KMS-11 (cell line): ENCODE measurements around the gene DCANP1.

Source experiments
- H2AFZ ChIP-seq: fragments of 200-600 bp; sonication (generic); 2 replicates; pipeline ENCODE4 v1.6.1; 2016; ENCODE audit warnings: antibody characterized with exemption, mixed run types, low read depth
- H3K27ac ChIP-seq: fragments of 200-600 bp; sonication (generic); 2 replicates; pipeline ENCODE4 v1.6.1; 2016; ENCODE audit warnings: mild to moderate bottlenecking, mixed run types
- H3K27me3 ChIP-seq: fragments of 200-600 bp; sonication (generic); 2 replicates; pipeline ENCODE4 v1.6.1; 2017; ENCODE audit warnings: mild to moderate bottlenecking, low read depth, mixed run types, moderate library complexity; ENCODE audit not compliant: insufficient read depth
- H3K36me3 ChIP-seq: fragments of 200-600 bp; sonication (generic); 2 replicates; pipeline ENCODE4 v1.6.1; 2017; ENCODE audit warnings: mild to moderate bottlenecking, mixed run types; ENCODE audit not compliant: insufficient read depth
- H3K4me1 ChIP-seq: fragments of 200-600 bp; sonication (generic); 2 replicates; pipeline ENCODE4 v1.6.1; 2016; ENCODE audit warnings: mild to moderate bottlenecking, low read depth, mixed run types; ENCODE audit not compliant: poor library complexity, severe bottlenecking
- H3K4me2 ChIP-seq: fragments of 200-600 bp; sonication (generic); 2 replicates; pipeline ENCODE4 v1.7.0; 2016; ENCODE audit warnings: mild to moderate bottlenecking, mixed run types
- H3K4me3 ChIP-seq: fragments of 200-600 bp; sonication (generic); IDR thresholded peaks from 2 replicates; pipeline ENCODE4 v1.6.1; 2017; ENCODE audit warnings: low read depth, low read length, mixed read lengths; ENCODE audit not compliant: insufficient read depth
- H3K79me2 ChIP-seq: fragments of 200-600 bp; sonication (generic); 2 replicates; pipeline ENCODE4 v1.6.1; 2016; ENCODE audit warnings: low read depth, mixed run types; ENCODE audit not compliant: insufficient read depth
- H3K9ac ChIP-seq: fragments of 200-600 bp; sonication (generic); 2 replicates; pipeline ENCODE4 v1.6.1; 2016; ENCODE audit warnings: mild to moderate bottlenecking, mixed run types
- H4K20me1 ChIP-seq: fragments of 200-600 bp; sonication (generic); 2 replicates; pipeline ENCODE4 v1.6.1; 2016; ENCODE audit warnings: mild to moderate bottlenecking, mixed run types; ENCODE audit not compliant: insufficient read depth
- TF ChIP-seq, protein P1 (sequence below): fragments of 200-600 bp; sonication (generic); conservative IDR thresholded peaks from 2 replicates; pipeline ENCODE4 v1.6.1; 2017; ENCODE audit warnings: low read depth, mild to moderate bottlenecking, antibody characterized with exemption, low read length, moderate library complexity, mixed read lengths

The DCANP1 gene

GRCh38 chr5:135484674-135485086 is 37.5 kb upstream of the DCANP1 start:
- Histone ChIP-seq H3K4me3 (no peak overlapping the region), H2AFZ (no peak overlapping the region), H3K27me3 (no peaks in the 10 kb centered on the region), H3K4me2 (no peak overlapping the region), H3K36me3 (no peaks in the 10 kb centered on the region), H3K79me2 (no peaks in the 10 kb centered on the region), H3K4me1 (no peaks in the 10 kb centered on the region), H3K27ac (no peak overlapping the region), H4K20me1 (no peaks in the 10 kb centered on the region), H3K9ac (no peak overlapping the region)
- TF ChIP-seq, protein P1, sequence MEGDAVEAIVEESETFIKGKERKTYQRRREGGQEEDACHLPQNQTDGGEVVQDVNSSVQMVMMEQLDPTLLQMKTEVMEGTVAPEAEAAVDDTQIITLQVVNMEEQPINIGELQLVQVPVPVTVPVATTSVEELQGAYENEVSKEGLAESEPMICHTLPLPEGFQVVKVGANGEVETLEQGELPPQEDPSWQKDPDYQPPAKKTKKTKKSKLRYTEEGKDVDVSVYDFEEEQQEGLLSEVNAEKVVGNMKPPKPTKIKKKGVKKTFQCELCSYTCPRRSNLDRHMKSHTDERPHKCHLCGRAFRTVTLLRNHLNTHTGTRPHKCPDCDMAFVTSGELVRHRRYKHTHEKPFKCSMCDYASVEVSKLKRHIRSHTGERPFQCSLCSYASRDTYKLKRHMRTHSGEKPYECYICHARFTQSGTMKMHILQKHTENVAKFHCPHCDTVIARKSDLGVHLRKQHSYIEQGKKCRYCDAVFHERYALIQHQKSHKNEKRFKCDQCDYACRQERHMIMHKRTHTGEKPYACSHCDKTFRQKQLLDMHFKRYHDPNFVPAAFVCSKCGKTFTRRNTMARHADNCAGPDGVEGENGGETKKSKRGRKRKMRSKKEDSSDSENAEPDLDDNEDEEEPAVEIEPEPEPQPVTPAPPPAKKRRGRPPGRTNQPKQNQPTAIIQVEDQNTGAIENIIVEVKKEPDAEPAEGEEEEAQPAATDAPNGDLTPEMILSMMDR: no peak

DNA sequence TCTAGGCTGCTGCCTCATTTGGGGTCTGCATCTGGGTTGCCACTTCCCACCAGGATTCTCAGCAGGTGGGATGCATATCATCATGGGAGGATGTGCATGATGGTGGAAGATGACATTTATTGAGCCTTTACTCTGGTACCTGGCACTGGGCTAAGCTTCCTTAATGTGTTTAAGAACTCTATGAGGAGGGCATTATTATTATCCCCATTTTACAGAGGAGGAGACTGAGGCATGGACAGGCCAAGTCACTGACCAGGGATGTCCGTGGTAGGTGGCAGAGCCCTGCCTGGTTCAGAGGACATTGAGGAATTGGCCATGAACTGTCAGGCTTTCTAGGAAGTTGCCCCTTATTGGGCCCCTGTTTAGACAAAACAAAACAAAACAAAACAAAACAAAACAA is 36.1 kb upstream of the DCANP1 start:
- no peak overlapping the region for H3K4me3 ChIP-seq
- no peak overlapping the region for H3K27ac ChIP-seq
- TF ChIP-seq, protein P1: no peak
- H3K4me2 ChIP-seq: no peak overlapping the region
- H3K4me1 ChIP-seq: no peaks in the 10 kb centered on the region
- no peak overlapping the region for H3K9ac ChIP-seq
- no peaks in the 10 kb centered on the region for H4K20me1 ChIP-seq
- no peaks in the 10 kb centered on the region for H3K27me3 ChIP-seq
- H3K36me3 ChIP-seq: no peaks in the 10 kb centered on the region
- H2AFZ ChIP-seq: no peak overlapping the region
- no peaks in the 10 kb centered on the region for H3K79me2 ChIP-seq

DNA sequence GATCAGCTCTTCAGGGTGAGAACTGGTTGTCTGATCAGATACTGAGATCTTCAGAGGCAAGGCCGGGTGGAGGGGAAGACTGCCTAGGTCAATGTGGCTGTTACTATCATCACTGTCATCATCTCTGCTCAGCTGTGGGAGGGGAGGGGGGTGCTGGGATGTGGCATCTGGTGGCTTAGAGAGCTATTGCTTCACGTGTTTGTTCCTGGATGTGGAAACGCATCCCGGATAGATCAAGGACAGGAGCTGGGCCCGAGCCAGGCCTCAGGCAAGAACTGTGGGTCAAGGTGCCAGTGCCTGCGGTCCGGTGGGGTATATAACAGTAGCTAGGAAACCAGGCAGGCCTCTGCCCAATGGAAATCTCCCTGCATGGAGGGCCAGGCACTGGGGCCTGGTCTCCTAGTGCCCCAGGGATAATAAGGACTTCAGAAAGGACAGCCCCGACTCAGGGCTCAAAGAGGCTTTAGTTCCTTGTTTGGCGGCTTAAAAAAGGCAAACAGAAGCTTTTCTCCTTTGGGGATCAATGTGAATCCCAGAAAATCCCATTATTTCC is 35.3 kb upstream of the DCANP1 start:
- Histone ChIP-seq H4K20me1 (no peaks in the 10 kb centered on the region), H2AFZ (no peak overlapping the region), H3K9ac (no peak overlapping the region), H3K36me3 (no peaks in the 10 kb centered on the region), H3K4me2 (no peak overlapping the region), H3K4me1 (no peaks in the 10 kb centered on the region), H3K4me3 (no peak overlapping the region), H3K27me3 (no peaks in the 10 kb centered on the region), H3K27ac (no peak overlapping the region), H3K79me2 (no peaks in the 10 kb centered on the region)
- TF ChIP-seq, protein P1: no peak

DNA sequence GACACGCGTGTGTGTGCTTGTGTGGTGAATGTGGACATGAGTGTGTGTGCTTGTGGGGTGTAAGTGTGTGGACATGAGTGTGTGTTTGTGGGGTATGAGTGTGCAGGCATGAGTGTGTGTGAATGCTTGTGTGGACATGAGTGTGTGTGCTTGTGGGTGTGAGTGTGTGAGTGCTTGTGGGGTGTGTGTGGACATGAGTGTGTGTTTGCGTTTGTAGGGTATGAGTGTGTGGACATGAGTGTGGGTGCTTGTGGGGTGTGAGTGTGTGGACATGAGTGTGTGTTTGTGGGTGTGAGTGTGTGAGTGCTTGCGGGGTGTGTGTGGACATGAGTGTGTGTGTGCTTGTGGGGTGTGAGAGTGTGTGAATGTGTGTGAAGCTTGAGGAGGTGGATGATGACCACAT is 34.8 kb upstream of the DCANP1 start:
- Histone ChIP-seq H2AFZ (no peak overlapping the region), H3K4me2 (no peak overlapping the region), H3K27me3 (no peaks in the 10 kb centered on the region), H3K27ac (no peak overlapping the region), H3K36me3 (no peaks in the 10 kb centered on the region), H3K4me1 (no peaks in the 10 kb centered on the region), H3K79me2 (no peaks in the 10 kb centered on the region), H4K20me1 (no peaks in the 10 kb centered on the region), H3K9ac (no peak overlapping the region), H3K4me3 (no peak overlapping the region)
- TF ChIP-seq, protein P1: no peak

GRCh38 chr5:135481387-135481786 is 34.2 kb upstream of the DCANP1 start:
- TF ChIP-seq, protein P1: no peak
- Histone ChIP-seq H3K4me3 (no peak overlapping the region), H3K79me2 (no peaks in the 10 kb centered on the region), H4K20me1 (no peaks in the 10 kb centered on the region), H3K4me1 (no peaks in the 10 kb centered on the region), H3K27ac (no peak overlapping the region), H3K4me2 (no peak overlapping the region), H3K27me3 (no peaks in the 10 kb centered on the region), H2AFZ (no peak overlapping the region), H3K9ac (no peak overlapping the region), H3K36me3 (no peaks in the 10 kb centered on the region)
